Measurements from ENCODE around the gene NMNAT3. TPM values are rescaled to one million over a fixed set of nuclear protein-coding genes. Genes with fewer than 3 reads are reported as not detected.

Gene NMNAT3
- total RNA-seq, 1 experiment from 2014 or later = 0.85 TPM

DNA sequence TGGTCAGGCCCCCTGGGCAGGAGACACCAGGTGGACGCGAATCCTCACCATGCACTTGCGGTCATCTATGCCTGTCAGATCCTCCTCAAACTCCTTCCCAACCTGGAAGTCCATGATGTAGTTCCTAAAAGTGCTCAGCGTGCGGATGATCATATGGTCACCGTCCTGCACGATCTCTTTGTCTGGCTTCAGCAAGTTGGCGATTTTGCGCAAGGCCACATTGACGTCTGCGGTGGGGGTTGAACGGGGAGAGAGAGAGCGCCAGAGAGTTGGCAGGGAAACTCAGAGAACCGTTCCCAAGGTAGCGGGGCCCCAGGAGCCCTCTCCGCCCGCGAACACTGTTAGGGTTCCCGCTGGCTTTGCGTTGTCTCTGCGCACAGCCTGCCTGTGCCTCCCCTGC lies 139.0 kb downstream of the NMNAT3 start:
- in situ Hi-C loops (cut with HindIII; ENCODE audit: low pct_unique_long_range_greater_than_20kb, low sequenced_read_pairs) = no loop called here
- DNase-seq (ENCODE audit: low read depth, low spot score) = no peak

- no peak for DNase-seq (ENCODE audit: low read depth, low spot score)
- in situ Hi-C loops (cut with HindIII; ENCODE audit: low pct_unique_long_range_greater_than_20kb, low sequenced_read_pairs) = no loop called here
These were observed 139.8 kb downstream of the NMNAT3 start for GRCh38 chr3:139537795-139538621.

DNA sequence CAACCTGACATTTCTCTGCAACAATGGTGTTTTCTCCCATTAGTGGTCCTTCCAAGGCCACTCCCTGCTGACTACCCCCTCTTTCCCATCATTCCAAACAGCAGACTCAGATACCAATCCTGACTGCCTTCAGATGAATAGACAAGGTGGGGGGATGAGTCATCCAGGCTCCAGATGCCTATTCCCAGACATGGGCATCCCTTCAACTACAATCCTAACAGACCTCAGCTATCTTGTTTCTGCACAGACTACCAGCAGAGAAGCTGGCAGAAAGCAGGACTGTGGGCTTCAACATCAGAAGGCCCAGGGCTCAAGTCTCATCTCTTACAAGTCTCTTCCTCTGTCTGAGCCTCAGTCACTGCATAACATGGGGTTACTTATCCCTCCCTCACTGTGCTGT lies 140.4 kb downstream of the NMNAT3 start:
- in situ Hi-C loops (cut with HindIII; ENCODE audit: low pct_unique_long_range_greater_than_20kb, low sequenced_read_pairs) = no loop called here
- DNase-seq (ENCODE audit: low read depth, low spot score) = no peak

DNA sequence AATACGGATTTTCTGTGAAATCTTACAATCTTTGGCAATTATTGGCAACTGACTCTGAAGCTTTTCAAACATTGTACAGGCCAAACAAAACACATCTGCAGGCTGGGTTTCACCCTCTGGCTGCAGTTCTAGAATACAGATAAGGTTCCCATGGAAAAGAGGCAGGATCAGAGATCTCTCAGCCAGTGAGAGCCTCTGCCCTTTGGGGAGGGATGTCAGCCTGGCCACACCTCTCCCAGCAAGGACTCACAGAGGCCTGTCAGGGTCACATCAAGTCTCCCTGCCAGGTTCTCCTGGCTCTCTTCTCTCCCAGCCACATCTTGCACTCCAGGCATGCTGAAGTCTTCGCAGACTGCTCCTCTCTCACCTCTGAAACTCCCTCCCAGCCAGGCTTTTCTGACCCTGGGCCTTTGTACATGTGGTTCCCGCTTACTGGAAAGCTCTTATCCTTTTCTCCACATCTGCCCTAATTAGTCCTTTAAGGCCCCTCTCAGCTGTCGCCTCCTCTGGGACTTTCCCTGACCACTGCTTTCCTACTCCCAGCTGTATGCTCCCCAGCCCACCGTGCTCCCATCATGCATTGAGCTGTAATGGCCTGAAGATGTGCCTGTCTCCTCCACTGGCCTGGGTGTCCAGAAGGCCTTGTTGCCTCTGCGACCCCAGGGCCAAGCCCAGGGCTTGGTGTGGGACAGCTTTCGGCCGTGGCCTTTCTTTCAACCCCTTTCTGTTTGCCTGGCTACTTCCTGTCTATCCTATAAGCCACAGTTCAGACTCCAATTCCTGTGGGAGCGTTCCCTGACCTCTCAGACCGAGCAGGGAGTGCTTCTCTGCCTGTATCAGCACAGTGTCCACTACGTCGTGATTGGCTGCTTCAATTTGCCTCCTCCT lies 142.5 kb downstream of the NMNAT3 start:
- no peak for DNase-seq (ENCODE audit: low read depth, low spot score)
- in situ Hi-C loops (cut with HindIII; ENCODE audit: low pct_unique_long_range_greater_than_20kb, low sequenced_read_pairs) = no loop called here

DNA sequence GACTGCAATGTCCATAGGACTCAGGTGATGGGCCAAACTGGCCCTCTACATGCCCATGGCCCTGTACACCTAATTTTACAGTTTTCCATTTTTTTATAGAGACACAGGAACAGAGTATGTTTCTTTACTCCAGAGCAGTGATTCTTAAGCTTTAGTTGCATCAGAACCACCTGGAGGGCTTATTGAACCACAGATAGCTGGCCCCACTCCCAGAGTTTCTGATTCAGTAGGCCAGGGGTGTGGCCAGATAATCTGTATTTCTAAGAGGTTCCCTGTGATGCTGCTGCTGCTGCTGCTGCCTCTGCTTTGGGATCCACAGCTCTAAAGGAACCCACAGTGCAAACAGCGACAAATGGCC lies 143.3 kb downstream of the NMNAT3 start:
- in situ Hi-C loops (cut with HindIII; ENCODE audit: low pct_unique_long_range_greater_than_20kb, low sequenced_read_pairs) = no loop called here
- DNase-seq (ENCODE audit: low read depth, low spot score) = no peak

DNA sequence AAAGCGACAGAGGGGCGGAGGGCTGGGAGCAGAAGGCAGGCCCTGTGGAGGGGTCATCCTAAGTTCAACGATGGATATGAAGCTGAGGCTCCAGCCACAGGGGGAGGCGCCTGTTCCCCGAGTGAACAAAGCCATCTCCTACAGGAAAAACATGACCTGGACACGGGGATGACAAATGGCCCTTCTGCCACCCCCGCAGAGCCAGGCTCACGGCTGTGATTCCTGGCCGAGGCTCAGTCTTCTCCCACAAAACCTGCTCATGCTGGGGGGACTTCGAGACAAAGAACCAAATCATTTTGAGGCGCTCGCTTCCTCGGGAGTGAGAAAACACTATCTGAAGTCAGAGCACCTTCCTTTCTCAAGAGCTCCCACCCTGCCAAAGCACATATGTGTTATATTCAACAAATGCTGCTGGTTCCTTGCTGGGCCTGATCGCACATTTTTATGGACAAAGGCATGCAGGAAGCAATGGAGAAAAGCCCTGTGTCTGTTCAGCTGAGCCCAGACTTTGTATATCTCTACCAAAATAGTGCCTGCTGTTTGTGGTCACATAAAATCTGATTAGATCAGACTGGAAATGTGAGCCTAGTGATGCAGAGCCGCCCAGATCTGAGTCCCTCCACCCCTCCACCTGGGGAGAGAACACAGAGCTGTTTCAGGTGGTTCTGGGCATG lies 143.9 kb downstream of the NMNAT3 start:
- DNase-seq (ENCODE audit: low read depth, low spot score) = no peak
- in situ Hi-C loops (cut with HindIII; ENCODE audit: low pct_unique_long_range_greater_than_20kb, low sequenced_read_pairs) = no loop called here

DNA sequence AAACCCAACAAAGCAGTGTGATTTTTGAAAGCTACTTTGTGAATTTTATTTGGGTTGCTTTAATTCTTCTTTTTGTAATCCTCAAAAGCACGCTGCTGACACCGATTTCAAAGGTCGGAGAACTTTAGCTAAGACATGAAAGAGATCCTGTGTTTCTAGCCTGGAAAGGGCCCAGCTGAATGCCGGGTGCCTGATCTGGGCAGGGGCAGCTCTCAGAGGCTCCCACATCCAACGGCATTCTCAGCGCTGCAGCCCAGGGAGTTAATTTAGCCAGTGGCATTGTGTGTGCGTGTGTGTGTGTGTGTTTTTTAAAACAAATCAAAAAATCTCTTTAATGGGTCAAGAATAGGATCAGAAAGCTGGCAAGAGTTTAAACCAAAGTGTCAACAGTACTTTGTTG lies 144.8 kb downstream of the NMNAT3 start:
- in situ Hi-C loops (cut with HindIII; ENCODE audit: low pct_unique_long_range_greater_than_20kb, low sequenced_read_pairs) = no loop called here
- no peak for DNase-seq (ENCODE audit: low read depth, low spot score)

DNA sequence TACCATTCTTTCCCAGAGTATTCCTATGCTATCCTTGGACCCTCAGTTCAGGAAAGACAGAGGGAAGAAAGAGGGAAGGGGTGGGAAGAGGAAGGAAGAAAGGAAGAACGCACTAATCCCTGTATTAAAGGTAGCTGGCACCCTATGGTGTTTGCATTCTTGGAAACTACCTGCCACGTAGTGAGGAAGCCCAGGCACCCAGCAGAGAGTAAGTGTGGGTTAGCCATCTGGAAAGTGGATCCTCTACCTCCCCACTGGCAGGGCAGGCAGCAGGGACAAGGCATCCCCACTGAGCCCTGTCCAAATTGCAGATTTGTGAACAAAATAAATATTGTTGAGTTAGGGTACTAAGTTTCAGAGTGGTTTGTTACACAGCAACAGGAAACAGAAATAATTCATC lies 147.1 kb downstream of the NMNAT3 start:
- in situ Hi-C loops (cut with HindIII; ENCODE audit: low pct_unique_long_range_greater_than_20kb, low sequenced_read_pairs) = no loop called here
- no peak for DNase-seq (ENCODE audit: low read depth, low spot score)

- in situ Hi-C loops (cut with HindIII; ENCODE audit: low pct_unique_long_range_greater_than_20kb, low sequenced_read_pairs) = no loop called here
- no peak for DNase-seq (ENCODE audit: low read depth, low spot score)
These were observed 148.1 kb downstream of the NMNAT3 start for GRCh38 chr3:139529662-139530061.

DNA sequence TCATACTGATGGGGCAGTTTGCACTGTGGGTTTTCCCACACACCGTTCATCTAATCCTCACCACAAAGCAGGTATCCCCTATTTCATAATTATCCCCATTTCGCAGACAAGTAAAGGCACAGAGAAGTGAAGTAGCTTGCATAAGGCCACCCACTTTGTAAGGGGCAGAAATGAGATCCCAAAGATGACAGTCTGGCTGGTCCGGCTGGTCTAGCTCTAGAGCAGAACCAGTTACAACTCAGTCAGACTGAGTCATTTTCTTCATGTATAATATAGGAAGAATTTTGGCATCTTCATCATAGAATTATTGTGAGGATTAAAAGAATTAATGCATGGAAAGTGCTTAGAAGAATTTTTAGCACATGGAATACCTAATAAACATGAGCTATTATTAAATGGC lies 148.8 kb downstream of the NMNAT3 start:
- DNase-seq (ENCODE audit: low read depth, low spot score) = no peak
- in situ Hi-C loops (cut with HindIII; ENCODE audit: low pct_unique_long_range_greater_than_20kb, low sequenced_read_pairs) = no loop called here

DNA sequence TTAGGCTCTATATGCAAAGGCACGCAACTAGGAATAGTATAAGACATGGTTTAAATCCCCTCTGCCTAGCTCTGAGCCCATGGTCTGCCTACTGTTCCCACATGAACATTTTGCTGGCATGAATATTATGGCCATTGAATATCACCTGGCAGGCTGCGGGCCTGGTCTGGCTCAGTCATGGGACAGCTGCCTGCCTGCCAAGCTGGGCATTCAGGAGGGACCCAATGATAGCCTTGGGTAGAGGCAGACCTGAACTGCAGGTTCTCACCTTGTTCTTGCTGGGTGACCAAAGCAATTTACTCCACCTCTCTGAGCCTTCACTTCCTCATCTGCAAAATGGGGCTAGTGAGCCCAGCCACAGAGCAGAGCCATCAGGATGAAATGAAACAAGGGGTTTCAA lies 149.5 kb downstream of the NMNAT3 start:
- DNase-seq (ENCODE audit: low read depth, low spot score) = no peak
- in situ Hi-C loops (cut with HindIII; ENCODE audit: low pct_unique_long_range_greater_than_20kb, low sequenced_read_pairs) = no loop called here

GRCh38 chr3:139527265-139527664 lies 150.5 kb downstream of the NMNAT3 start:
- no peak for DNase-seq (ENCODE audit: low read depth, low spot score)
- in situ Hi-C loops (cut with HindIII; ENCODE audit: low pct_unique_long_range_greater_than_20kb, low sequenced_read_pairs) = no loop called here

DNA sequence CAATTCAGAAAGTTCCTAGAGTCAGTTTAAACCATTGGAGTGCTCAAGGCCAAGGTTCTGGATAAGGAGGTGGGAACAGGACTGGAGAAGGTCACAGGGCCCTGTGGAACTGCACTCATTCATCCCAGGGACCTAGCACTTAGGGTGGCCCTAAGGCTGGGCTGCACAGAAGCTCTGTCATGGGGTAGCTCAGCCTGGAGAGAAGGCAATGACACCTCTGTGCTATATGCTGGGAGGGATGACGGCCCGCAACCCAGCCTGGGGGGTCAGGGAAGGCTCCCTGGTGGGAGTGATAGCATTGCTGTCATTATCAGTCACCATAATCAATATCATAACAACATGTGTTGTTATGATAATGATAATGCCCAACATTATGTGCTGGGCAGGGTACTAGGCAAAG lies 151.6 kb downstream of the NMNAT3 start:
- in situ Hi-C loops (cut with HindIII; ENCODE audit: low pct_unique_long_range_greater_than_20kb, low sequenced_read_pairs) = no loop called here
- DNase-seq (ENCODE audit: low read depth, low spot score) = no peak

DNA sequence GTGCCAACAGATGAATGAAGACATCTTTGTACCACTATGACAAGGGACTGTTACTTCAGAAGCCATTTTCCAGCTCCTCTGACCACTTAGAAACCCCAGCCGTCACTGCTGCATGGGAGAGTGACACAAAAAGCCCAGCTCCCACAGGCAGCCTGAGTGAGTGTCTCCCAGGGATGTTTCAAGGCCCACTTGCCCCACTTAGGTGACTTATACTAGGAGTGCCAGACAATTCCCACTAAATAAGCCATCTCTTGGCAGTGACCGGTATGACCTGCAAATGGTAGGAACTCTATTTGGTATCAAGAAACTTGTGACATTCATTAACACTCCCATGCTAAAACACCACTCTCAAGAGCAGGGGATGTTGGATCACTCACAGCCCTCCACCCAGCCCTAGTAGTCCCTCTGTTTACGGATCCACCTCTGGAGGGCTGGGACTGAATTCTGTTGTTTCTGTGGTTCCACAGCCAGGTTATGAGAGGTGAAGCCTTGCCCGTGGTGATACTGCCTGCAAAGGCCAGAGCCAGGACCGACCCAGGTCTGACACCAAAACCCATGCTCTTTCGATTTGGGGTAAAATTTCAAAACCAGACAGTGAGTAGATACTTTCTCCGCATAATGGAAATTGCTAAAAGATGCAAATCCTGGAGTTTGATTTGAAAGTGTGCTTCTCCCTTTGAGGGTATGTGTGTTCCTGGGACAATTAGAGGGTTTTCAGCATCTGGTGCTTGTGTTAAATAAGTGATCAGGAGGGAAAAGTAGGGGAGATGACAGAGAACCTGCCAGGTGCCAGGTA lies 152.7 kb downstream of the NMNAT3 start:
- no peak for DNase-seq (ENCODE audit: low read depth, low spot score)
- in situ Hi-C loops (cut with HindIII; ENCODE audit: low pct_unique_long_range_greater_than_20kb, low sequenced_read_pairs) = no loop called here

DNA sequence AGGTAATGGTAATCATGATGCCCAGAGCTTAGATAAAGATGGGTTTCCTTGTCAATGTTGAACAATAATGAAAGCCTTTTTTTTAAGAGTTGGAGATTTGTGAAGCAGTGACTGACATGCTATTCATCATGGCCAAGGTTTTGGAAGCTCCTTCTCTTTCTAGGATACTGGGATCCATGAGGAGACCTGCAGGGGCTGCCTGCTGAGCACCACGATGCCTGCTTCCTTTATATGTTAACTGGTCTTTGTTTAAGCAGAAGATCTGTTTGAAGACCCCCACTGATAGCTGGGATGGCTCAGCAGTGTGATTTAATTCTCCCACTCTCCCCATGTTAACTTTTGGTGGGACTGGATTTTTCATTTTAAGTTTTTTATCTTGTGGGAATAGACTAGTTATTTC lies 154.1 kb downstream of the NMNAT3 start:
- no peak for DNase-seq (ENCODE audit: low read depth, low spot score)
- in situ Hi-C loops (cut with HindIII; ENCODE audit: low pct_unique_long_range_greater_than_20kb, low sequenced_read_pairs) = no loop called here

DNA sequence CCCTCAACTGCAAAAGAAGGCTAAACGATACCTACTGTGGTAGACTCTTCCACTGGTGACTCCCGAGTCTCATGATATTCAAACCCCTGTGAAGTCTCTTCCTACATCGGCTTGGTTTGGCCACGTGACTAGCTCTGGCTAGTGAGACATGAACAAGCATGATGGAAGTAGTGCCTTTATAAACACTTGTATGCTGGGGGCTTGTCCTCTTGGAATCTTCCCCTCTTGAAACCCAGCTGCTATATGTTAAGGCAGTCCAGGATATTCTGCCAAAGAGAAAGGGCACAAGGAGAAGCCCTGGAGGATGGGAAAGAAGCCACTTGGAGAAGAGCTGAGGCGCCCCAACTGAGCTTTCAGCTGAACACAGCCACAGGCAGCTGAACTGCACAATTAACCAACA lies 154.6 kb downstream of the NMNAT3 start:
- in situ Hi-C loops (cut with HindIII; ENCODE audit: low pct_unique_long_range_greater_than_20kb, low sequenced_read_pairs) = no loop called here
- DNase-seq (ENCODE audit: low read depth, low spot score) = no peak

DNA sequence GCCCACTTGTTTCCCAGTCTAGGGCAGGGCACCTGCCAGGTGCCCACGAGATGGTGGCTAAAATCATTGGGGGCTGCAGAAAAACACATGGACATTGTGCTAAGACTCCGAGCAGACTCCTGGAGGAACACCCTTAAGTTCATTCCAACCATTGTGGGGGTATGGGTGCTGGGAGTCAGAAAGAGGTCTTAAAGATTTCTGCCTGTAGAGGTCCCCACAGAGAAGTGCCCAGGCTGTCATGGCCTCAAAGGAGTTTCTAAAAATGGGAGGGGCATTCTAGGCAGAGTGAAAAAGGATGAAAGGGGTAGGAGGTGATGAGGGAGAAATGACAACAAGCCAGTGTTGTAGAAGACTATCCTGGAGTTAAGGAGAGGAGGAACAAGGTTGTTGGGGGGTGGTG lies 155.4 kb downstream of the NMNAT3 start:
- in situ Hi-C loops (cut with HindIII; ENCODE audit: low pct_unique_long_range_greater_than_20kb, low sequenced_read_pairs) = no loop called here
- DNase-seq (ENCODE audit: low read depth, low spot score) = peak; percentile 47

- in situ Hi-C loops (cut with HindIII; ENCODE audit: low pct_unique_long_range_greater_than_20kb, low sequenced_read_pairs) = no loop called here
- DNase-seq (ENCODE audit: low read depth, low spot score) = no peak
These were observed 156.0 kb downstream of the NMNAT3 start for GRCh38 chr3:139521816-139522215.

All from SK-MEL-5 (cell line).